GM23248 (cell line): ENCODE results near the gene ZCCHC2.

Experiments
- EZH2 ChIP-seq: fragments of 200-600 bp; sonication (generic); IDR thresholded peaks from 2 replicates; pipeline ENCODE4 v1.6.1; 2018; ENCODE audit warnings: antibody characterized with exemption, mild to moderate bottlenecking; ENCODE audit not compliant: insufficient read depth, poor library complexity, severe bottlenecking
- EZH2phosphoT487 ChIP-seq: fragments of 200-600 bp; sonication (generic); IDR thresholded peaks from 2 replicates; pipeline ENCODE4 v1.6.1; 2018; ENCODE audit warnings: antibody characterized with exemption, moderate library complexity, mild to moderate bottlenecking, low read depth; ENCODE audit not compliant: insufficient read depth

- TF ChIP-seq EZH2 (no peak), EZH2phosphoT487 (no peak)
Observed at GRCh38 chr18:62586781-62587487, 64.1 kb downstream of the ZCCHC2 start.
